HK-2 (cell line): ENCODE data around the gene CRABP2.

Source experiments
- DNase-seq: peaks from one replicate; pipeline ENCODE4 v3.0.0-alpha.2; 2018; ENCODE audit not compliant: unreplicated experiment

Gene CRABP2

GRCh38 chr1:156742017-156742416, 36.6 kb upstream of the CRABP2 start:
- no peak for DNase-seq

- no peak for DNase-seq
Observed at GRCh38 chr1:156741481-156741983, 36.1 kb upstream of the CRABP2 start.

- DNase-seq = peak; percentile 99
Observed at GRCh38 chr1:156740741-156741480, 35.5 kb upstream of the CRABP2 start, which contains the start of gene MRPL24. Gene MRPL24 (minus strand): TSS chr1:156741088. CDS start chr1:156738704, 2,384 bp downstream.

GRCh38 chr1:156740237-156740740, 34.9 kb upstream of the CRABP2 start:
- no peak for DNase-seq

GRCh38 chr1:156738916-156739315, 33.5 kb upstream of the CRABP2 start:
- DNase-seq = no peak

GRCh38 chr1:156738407-156738806, 33.0 kb upstream of the CRABP2 start:
- DNase-seq = no peak

GRCh38 chr1:156733989-156734584, 28.7 kb upstream of the CRABP2 start:
- no peak for DNase-seq

GRCh38 chr1:156728599-156729462, 23.4 kb upstream of the CRABP2 start, which contains the start of gene ISG20L2:
Gene ISG20L2 (minus strand): TSS chr1:156728766. CDS start chr1:156727652, 1,114 bp downstream.
- peak; percentile 93 for DNase-seq

GRCh38 chr1:156727926-156728598, 22.7 kb upstream of the CRABP2 start, which contains the start of gene METTL25B:
Gene METTL25B (plus strand): TSS chr1:156728469. CDS start chr1:156729105, 636 bp downstream.
- no peak for DNase-seq

GRCh38 chr1:156727492-156727891, 22.1 kb upstream of the CRABP2 start:
- DNase-seq = no peak

- peak; percentile 57 for DNase-seq
Observed at GRCh38 chr1:156726549-156727226, 21.3 kb upstream of the CRABP2 start.

- peak; percentile 89 for DNase-seq
Observed at GRCh38 chr1:156725683-156726280, 20.4 kb upstream of the CRABP2 start.

GRCh38 chr1:156721535-156721934, 16.2 kb upstream of the CRABP2 start:
- DNase-seq = no peak

GRCh38 chr1:156721131-156721530, 15.7 kb upstream of the CRABP2 start:
- DNase-seq = no peak

GRCh38 chr1:156717351-156717750, 12.0 kb upstream of the CRABP2 start:
- DNase-seq = no peak

- DNase-seq = no peak
Observed at GRCh38 chr1:156714830-156715229, 9.4 kb upstream of the CRABP2 start.

- no peak for DNase-seq
Observed at GRCh38 chr1:156712626-156713025, 7.2 kb upstream of the CRABP2 start.

- no peak for DNase-seq
Observed at GRCh38 chr1:156711011-156711817, 5.8 kb upstream of the CRABP2 start.

GRCh38 chr1:156709757-156710489, 4.5 kb upstream of the CRABP2 start:
- DNase-seq = no peak
